KBM-7 (cell line): Measurements from ENCODE around the gene FGFBP3.

Experiments used
- DNase-seq: peaks from one replicate; pipeline ENCODE4 v3.0.0-alpha.2; 2015
- in situ Hi-C: fragments of 300-500 bp; cut with MboI; formaldehyde crosslinking; loops from 2 replicates; pipeline ENCODE4 v1.14.3; 2020; ENCODE audit warnings: low sequenced_read_pairs, low pct_unique_long_range_greater_than_20kb, mixed read lengths

FGFBP3 gene

GRCh38 chr10:91909117-91909677 is at the start of gene FGFBP3:
Gene FGFBP3 (minus strand): TSS chr10:91909486. CDS start chr10:91908969, 517 bp downstream.
- DNase-seq, result peak; percentile 73
- in situ Hi-C loops, result no loop called here

GRCh38 chr10:91957091-91957490 is 47.8 kb upstream of the FGFBP3 start:
- no peak for DNase-seq
- in situ Hi-C loops, result no loop called here

- in situ Hi-C loops, result no loop called here
- no peak for DNase-seq
Measured at GRCh38 chr10:91955114-91955513, 45.8 kb upstream of the FGFBP3 start.

GRCh38 chr10:91953600-91954160 is 44.4 kb upstream of the FGFBP3 start:
- in situ Hi-C loops, result no loop called here
- DNase-seq, result no peak

- no peak for DNase-seq
- in situ Hi-C loops, result no loop called here
Measured at GRCh38 chr10:91944880-91945630, 35.8 kb upstream of the FGFBP3 start.

- in situ Hi-C loops, result no loop called here
- no peak for DNase-seq
Measured at GRCh38 chr10:91941426-91941825, 32.1 kb upstream of the FGFBP3 start.

GRCh38 chr10:91939653-91940052 is 30.4 kb upstream of the FGFBP3 start:
- no peak for DNase-seq
- in situ Hi-C loops, result no loop called here

- no peak for DNase-seq
- in situ Hi-C loops, result no loop called here
Measured at GRCh38 chr10:91935886-91936285, 26.6 kb upstream of the FGFBP3 start.

- no peak for DNase-seq
- in situ Hi-C loops, result no loop called here
Measured at GRCh38 chr10:91932737-91933136, 23.5 kb upstream of the FGFBP3 start.

- in situ Hi-C loops, result no loop called here
- no peak for DNase-seq
Measured at GRCh38 chr10:91931526-91932190, 22.4 kb upstream of the FGFBP3 start.

GRCh38 chr10:91930939-91931338 is 21.7 kb upstream of the FGFBP3 start:
- DNase-seq, result no peak
- in situ Hi-C loops, result no loop called here

GRCh38 chr10:91925022-91925320 is 15.7 kb upstream of the FGFBP3 start:
- in situ Hi-C loops, result no loop called here
- DNase-seq, result no peak

GRCh38 chr10:91924212-91925021 is 15.1 kb upstream of the FGFBP3 start:
- in situ Hi-C loops, result no loop called here
- DNase-seq, result peak; percentile 20

- peak; percentile 92 for DNase-seq
- in situ Hi-C loops, result no loop called here
Measured at GRCh38 chr10:91923371-91924211, 14.3 kb upstream of the FGFBP3 start, which contains the start of gene BTAF1. Gene BTAF1 (plus strand): TSS chr10:91923770. CDS start chr10:91924077, 307 bp downstream.

GRCh38 chr10:91919651-91920050 is 10.4 kb upstream of the FGFBP3 start:
- DNase-seq, result no peak
- in situ Hi-C loops, result no loop called here

GRCh38 chr10:91910467-91910866 is 1.2 kb upstream of the FGFBP3 start:
- in situ Hi-C loops, result no loop called here
- no peak for DNase-seq

GRCh38 chr10:91908337-91909116 is 759 bp downstream of the FGFBP3 start:
- in situ Hi-C loops, result no loop called here

GRCh38 chr10:91907914-91908336 is 1.4 kb downstream of the FGFBP3 start:
- in situ Hi-C loops, result no loop called here
- DNase-seq, result no peak

More at GRCh38 chr10:91908337-91909116, 759 bp downstream of the FGFBP3 start:
- DNase-seq, result peak; percentile 91
